HG02870 (cell line): Measurements from ENCODE around the gene AHCYL2.
"Not testable (repeated sequence)": the region's sequence is repeated elsewhere in the genome, so short reads cannot be mapped to it uniquely, and the experiment has no call there.

Source experiments
- ATAC-seq: cut with Tn5 transposase; IDR thresholded peaks from one replicate; pipeline ENCODE4 v1.9.1; 2021; ENCODE audit warnings: mild to moderate bottlenecking, moderate library complexity; ENCODE audit not compliant: unreplicated experiment

The AHCYL2 gene

DNA sequence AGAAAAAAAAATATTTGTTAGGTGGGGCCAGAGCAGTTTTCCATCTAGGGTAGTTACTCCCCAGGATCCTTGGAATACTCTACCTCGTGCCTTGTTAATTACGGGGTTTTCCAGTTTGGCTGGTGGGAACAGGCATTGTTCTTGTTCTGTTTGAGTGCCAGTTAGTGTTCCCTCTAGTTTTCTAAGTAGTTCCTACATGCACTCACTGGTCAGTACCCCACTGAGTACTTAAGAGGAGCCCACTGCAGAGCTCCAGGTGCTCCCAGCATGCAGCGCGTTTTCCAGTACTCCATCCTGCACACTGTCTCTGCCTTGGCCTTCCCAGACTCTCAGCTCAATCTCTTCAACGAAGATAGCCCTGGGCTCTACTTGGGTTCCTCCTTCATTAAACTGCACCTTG, 58.0 kb downstream of the AHCYL2 start:
- no peak for ATAC-seq

GRCh38 chr7:129283936-129284335, 59.1 kb downstream of the AHCYL2 start:
- ATAC-seq = no peak

DNA sequence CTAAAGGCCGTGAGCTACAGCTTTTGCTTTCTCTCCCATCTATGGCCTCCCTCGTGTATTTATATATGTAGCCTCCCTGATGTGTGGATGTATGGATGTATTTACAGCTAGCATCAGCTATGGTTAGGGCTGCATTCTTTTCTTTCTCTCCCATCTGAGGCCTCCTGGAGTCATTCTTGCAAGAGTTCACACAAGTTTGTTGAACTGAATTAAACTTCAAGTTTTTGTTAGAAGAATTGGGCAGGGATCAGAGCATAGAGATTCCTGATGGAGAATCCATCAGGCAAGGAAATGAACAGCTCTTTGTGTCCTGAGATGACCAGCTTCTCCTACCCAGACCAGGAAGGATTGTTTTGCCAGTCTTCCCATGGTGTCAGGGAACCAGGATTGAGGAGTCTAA, 60.3 kb downstream of the AHCYL2 start:
- ATAC-seq = no peak

DNA sequence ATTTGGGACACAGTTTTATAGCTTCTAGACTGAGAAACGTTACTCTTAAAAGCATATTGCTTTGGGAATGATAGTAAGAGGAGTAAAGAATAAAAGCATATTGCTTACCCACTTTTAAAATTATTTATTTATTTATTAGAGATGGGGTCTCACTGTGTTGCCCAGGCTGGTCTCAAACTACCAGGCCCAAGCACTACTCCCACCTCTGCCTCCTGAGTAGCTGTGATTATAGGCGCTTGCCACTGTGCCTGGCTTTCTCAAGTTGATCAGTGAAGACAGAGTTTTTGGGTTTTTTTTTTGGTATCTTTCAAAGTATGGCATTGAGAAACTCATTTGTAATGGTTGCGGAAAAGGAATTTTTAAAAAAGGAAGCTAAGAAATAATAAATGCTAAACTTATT, 68.0 kb downstream of the AHCYL2 start:
- ATAC-seq = no peak

DNA sequence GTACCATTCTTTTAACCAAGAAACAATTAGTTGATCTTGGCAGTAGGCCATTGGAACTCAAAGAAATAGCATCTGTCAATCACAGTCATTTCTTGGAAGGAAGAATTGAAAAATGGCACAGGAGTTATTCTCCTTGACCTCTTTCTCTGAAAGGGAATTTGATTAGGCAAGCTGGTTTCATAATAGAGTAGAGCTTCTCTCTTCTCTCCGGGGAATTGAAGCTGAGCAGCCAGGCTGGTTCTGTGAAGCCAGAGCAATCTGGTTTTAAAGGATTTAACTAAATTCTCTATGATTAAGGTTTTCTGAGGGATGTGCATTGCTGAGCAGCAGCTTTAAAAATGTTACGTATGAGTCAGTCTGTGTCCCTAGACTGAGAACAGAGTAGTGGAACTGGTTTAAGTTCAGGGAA, 70.2 kb downstream of the AHCYL2 start:
- no peak for ATAC-seq

DNA sequence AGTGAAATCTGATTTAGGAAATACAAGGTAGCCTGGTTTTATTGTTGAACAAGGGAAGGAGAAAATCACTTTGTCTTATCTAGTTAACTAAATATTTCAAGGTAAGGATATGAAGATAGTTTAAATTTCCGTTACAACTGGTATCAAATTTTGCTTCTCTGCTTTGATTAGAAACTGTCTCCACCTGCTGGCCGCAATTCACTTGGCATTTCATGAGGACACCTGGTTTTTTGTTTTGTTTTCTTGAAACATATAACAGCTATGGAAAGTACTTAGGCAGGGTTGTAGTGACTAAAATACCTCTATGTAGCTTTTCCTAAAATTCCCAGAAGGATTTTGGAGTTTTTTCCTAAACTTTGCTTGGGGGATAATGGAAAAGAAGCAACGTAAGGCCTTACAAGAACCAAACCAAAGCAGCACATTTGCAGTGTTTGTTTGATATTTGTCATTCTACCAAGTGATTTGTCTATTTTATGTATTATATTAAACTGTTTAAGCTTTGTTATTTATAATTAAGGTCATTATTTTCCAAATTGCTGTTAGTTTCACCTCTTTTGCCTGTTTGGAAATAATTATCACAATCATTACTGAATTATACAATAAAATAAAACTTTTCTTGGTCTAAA, 73.6 kb downstream of the AHCYL2 start:
- ATAC-seq = no peak

GRCh38 chr7:129299889-129300288, 75.1 kb downstream of the AHCYL2 start:
- no peak for ATAC-seq

DNA sequence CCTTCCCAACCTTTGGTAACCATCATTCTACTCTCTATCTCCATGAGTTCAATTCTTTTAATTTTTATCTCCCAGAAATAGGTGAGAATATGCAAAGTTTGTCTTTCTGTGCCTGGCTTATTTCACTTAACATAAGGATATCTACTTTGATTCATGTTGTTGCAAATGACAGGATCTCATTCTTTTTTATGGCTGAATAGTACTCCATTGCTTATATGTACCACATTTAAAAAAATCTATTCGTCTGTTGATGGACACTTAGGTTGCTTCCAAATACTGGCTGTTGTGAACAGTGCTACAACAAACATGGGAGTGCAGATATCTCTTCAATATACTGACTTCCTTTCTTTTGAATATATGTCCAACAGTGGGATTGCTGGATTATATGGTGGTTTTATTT, 75.5 kb downstream of the AHCYL2 start:
- not testable (repeated sequence) for ATAC-seq

GRCh38 chr7:129307592-129307991, 82.8 kb downstream of the AHCYL2 start:
- no peak for ATAC-seq

GRCh38 chr7:129308047-129308446, 83.2 kb downstream of the AHCYL2 start:
- ATAC-seq = no peak

DNA sequence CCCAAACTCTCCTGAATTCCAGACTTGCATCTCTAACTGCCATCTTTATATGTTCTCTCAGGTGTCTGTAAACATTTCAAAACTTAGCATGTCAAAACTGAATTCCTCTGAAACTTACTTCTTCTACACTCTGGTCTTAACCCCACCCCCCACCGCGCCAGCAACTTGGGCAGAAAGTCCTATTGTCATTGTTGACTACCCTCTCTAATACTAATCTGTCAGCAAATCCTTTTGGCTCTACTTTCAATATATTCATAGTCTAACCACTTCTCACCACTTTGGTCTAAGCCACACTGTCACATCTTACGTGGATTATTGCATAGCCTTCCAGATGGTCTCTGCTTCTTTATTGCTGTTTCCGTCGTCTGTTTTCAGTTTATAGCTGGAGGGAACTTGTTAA, 86.6 kb downstream of the AHCYL2 start:
- ATAC-seq = no peak

DNA sequence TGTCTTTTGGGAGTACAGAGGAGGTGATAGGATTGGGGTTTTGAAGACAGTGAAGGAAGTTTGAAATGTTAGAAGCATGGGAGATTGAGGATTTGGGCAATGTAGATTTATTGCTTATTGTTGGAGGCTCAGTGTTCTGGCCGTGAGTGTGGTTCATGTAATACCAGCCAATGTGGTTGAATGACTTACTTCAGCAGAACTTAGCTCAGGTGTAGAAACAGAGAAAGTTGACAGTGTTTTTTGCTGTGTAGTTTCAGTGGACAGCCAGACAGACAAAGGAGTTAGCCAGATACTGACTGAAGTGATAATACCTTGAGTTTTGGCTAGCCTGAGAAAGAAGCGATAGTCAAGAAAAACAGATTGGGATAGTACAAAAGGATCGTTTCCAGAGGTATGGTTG, 88.5 kb downstream of the AHCYL2 start:
- ATAC-seq = no peak

DNA sequence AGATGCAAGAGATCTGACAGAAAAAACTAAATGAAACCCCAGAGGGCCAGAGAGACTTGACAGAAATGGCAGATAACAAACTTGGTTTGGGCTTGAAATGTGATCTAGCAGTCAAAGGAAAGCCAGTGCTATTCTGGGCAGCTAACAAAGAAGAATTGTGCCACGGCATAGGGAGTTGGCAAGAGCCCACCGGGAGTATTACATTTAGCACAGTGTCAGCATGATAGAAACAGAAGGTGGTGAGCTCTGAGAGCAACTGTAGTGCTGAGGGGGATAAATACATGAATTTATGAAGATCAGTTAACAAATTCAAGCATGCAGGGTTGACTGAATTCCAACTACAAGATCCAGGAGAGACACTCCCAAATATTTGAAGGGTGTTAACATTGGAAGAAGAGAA, 91.1 kb downstream of the AHCYL2 start:
- ATAC-seq = no peak

GRCh38 chr7:129317450-129317849, 92.6 kb downstream of the AHCYL2 start:
- ATAC-seq = no peak

- ATAC-seq = no peak
Measured at GRCh38 chr7:129327076-129327475, 102.2 kb downstream of the AHCYL2 start.

DNA sequence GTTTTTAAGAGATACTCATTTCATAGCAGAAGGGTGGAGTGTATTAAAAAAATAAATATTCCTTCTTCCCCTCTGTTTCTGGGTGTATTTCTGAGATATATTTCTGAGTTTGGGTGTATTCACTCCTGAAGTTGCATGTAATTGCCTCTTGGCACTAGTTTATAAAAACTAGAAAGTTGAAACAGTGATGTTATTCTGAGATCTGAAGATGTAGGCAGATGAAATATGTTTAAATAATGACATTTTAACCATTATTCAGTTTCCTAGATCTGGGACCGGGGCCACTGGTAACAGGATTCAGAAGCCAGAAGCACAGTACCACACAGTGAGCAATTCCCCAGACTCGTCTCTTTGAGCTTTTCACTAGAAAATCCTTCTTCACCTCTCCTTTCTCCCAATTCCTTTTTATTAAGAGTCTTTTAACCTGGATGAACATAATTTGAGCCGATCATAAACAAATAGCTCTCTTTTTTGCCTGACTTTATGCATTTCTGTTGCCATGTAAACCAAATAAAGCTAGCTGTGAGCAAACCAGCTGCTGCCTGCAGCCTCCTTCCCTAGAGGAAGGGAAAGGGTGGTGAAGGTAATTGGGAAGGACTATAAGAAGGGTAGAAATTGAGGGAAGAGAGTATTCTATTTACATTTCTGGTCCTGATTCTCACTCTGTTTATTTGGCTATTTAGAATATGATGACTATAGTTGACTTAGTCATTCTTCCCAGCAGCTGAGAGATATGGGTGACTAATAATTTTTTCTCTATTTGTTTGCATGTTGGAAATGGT, 107.6 kb downstream of the AHCYL2 start:
- no peak for ATAC-seq

DNA sequence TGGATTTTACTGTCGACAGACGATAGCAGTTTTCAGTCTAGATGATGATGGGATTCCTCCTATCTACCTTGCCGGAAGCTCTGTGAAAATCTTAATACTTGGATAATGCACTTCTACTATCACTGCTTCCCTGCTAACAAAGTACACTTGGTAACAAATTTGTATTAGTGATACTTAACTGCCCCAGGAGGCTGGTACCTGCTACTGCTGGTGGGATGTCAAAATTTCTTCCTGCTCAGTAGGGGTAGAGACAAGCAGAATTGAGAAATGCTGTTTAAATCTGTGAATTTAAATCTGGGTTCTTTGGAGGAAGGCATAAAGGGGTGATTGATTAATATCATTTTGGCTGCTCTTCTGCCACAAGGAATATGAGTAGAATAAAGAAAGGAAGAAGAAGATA, 109.6 kb downstream of the AHCYL2 start:
- ATAC-seq = no peak

- ATAC-seq = no peak
Measured at GRCh38 chr7:129338450-129338849, 113.6 kb downstream of the AHCYL2 start.

GRCh38 chr7:129341212-129341611, 116.4 kb downstream of the AHCYL2 start:
- no peak for ATAC-seq

GRCh38 chr7:129341816-129342806, 117.3 kb downstream of the AHCYL2 start:
- ATAC-seq = no peak

DNA sequence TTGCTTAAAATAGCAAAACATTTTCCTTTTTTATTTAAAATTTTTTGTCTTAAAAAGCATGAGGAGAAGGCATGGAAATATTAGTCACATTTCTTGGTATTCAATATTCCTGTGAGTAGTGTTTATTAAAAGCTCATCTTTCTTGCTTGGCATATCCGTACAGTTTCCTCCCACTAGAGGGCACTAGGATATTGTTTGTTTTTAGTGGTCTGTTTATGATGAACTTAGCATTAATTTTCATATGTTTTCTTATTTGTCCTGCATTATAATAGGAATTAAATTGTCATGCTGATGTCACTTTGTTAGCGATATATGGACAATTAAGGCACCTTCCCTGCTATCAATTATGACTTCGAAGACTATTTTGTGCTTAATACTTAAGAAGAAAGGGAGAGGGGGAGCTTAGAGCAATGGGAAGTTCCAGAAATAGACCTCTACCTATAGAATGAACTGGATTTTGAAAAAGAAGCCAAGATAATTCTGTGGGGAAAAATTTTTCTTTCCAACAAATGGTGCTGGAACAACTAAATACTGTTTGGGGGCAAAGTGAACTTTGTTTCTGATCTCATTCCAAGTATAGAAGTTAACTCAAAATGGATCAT, 118.4 kb downstream of the AHCYL2 start:
- no peak for ATAC-seq
